GM18520 (cell line): ENCODE results near the gene SIGLECL1.

Experiments
- ATAC-seq: cut with Tn5 transposase; IDR thresholded peaks from one replicate; pipeline ENCODE4 v1.9.1; 2021; ENCODE audit not compliant: unreplicated experiment

SIGLECL1 gene

DNA sequence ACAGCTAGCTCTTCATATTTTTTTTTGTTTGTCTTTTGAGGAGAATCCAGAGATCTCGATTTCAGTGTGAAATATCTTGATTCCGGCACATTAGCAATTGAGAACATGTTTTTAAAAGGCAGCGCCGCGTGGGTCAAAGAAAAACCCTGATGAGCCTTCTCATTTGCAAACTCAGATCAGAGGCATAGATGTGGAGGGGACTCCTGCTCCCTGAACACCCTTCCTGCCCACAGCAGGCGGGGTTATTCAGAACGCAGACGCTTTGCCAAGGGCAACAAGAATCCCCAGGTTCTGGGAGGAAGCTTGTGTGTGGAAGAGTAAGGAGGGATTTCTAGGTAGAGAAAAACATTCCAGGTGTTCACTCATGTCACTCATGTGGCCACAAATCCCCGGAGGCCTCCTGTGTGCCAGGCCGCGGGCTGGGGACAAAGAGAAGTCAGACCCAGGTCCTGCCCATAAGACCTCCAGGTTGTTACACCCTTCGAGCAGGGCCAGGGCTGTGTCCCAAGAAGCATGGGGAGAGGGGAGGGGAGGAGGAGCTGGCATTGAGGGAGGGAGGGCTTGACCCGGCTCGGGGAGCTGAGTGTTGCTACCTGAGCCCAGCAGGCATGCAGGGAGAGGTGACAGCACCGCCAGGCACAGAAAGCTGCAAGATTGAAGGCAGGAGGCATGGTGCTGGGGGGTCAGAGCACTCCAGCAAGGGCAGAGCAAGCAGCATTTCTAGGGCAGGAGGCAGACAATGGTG, 44.7 kb downstream of the SIGLECL1 start:
- ATAC-seq, result no peak

GRCh38 chr19:51296336-51297093, 45.6 kb downstream of the SIGLECL1 start:
- no peak for ATAC-seq

GRCh38 chr19:51297406-51297805, 46.5 kb downstream of the SIGLECL1 start:
- ATAC-seq, result no peak

GRCh38 chr19:51301266-51301665, 50.4 kb downstream of the SIGLECL1 start:
- ATAC-seq, result no peak

DNA sequence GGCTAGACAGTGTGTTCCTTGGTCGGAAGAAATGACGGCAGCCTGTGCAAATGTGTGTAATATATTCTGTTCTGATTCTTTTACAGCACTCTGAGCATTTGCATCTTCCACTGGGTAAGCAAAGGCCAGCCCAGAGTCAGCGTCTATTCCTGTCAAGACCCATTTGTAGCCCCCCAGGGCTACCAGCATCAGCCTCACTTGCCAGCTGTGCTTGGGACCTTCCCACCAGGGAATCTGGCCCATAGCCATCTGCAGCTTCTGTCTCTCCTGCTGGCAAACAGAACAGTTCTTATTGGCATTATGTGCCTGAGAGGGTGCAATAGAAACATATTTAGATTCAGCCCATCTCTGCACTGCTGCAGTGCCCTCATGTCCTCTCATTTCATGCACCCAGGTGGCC, 54.6 kb downstream of the SIGLECL1 start:
- ATAC-seq, result no peak

GRCh38 chr19:51311351-51312257, 60.7 kb downstream of the SIGLECL1 start, which contains the start of gene IGLON5:
Gene IGLON5, plus strand, starts transcription at chr19:51311644. Its CDS starts 204 bp downstream, at chr19:51311848.
- no peak for ATAC-seq

DNA sequence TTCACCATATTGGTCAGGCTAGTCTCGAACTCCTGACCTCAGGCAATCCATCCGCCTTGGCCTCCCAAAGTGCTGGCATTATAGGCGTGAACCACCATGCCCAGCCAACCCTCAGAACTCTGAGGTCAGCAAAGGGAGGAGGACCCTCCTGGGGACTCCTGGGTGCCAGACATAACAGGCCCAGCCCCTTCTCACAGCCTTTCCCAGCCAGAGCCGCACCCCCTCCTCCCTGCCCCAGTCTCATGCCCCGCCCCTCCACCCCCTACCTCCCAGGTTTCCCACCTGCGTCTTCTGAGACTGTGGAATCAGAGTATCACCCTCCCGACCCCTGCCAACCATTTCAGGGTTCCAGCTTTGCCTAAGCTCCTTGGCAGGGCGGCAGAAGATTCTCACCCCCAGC, 65.8 kb downstream of the SIGLECL1 start:
- ATAC-seq, result no peak

- no peak for ATAC-seq
Observed at GRCh38 chr19:51317376-51317775, 66.5 kb downstream of the SIGLECL1 start.

- no peak for ATAC-seq
Observed at GRCh38 chr19:51317968-51318367, 67.1 kb downstream of the SIGLECL1 start.
